Activated CD4-positive, alpha-beta memory T cell treated with anti-CD3 and anti-CD28 coated beads for 36 hours (primary cell): ENCODE data around the gene CCDC71. TPM values are rescaled to one million over a fixed set of nuclear protein-coding genes. Genes with fewer than 3 reads are reported as not detected.
A peak's percentile ranks its signal among the peaks of the same experiment; 100 is the strongest.

Source experiments
- CTCF ChIA-PET: fragments of 350-600 bp; sonication (Branson Sonifier 250); formaldehyde crosslinking; loops from one replicate; lab custom pipeline; 2021; ENCODE audit warnings: antibody characterized with exemption, inconsistent platforms; lab: Charles Lee
- POLR2A ChIA-PET: fragments of 350-600 bp; sonication (Branson Sonifier 250); formaldehyde crosslinking; loops from one replicate; lab custom pipeline; 2021; ENCODE audit warnings: antibody characterized with exemption; lab: Charles Lee
- DNase-seq: peaks from one replicate; pipeline ENCODE4 v3.0.0-alpha.2; 2020
- H3K27ac Mint-ChIP-seq: one replicate; pipeline ENCODE4 v1.8.0; 2021; ENCODE audit warnings: mixed read lengths
- H3K27me3 Mint-ChIP-seq: one replicate; pipeline ENCODE4 v1.8.0; 2021; ENCODE audit warnings: mixed read lengths
- H3K36me3 Mint-ChIP-seq: one replicate; pipeline ENCODE4 v1.8.0; 2021; ENCODE audit warnings: mixed read lengths
- H3K4me1 Mint-ChIP-seq: one replicate; pipeline ENCODE4 v1.8.0; 2021; ENCODE audit warnings: low read depth, mixed read lengths
- H3K4me3 Mint-ChIP-seq: one replicate; pipeline ENCODE4 v1.8.0; 2021; ENCODE audit warnings: mild to moderate bottlenecking, mixed read lengths
- H3K9me3 Mint-ChIP-seq: one replicate; pipeline ENCODE4 v1.8.0; 2021; ENCODE audit warnings: mixed read lengths
- intact Hi-C: fragments of 100-400 bp; cut with micrococcal nuclease; formaldehyde crosslinking; loops from one replicate; pipeline ENCODE4 v1.15.1; 2023
- total RNA-seq, 2 experiments: library from RNA; stranded (reverse); gene quantifications; one replicate each; pipeline ENCODE4 v1.2.3, GENCODE V29; 2021

CCDC71 gene
- total RNA-seq, 2 experiments from 2014 or later = 18.8 to 19.7 TPM

DNA sequence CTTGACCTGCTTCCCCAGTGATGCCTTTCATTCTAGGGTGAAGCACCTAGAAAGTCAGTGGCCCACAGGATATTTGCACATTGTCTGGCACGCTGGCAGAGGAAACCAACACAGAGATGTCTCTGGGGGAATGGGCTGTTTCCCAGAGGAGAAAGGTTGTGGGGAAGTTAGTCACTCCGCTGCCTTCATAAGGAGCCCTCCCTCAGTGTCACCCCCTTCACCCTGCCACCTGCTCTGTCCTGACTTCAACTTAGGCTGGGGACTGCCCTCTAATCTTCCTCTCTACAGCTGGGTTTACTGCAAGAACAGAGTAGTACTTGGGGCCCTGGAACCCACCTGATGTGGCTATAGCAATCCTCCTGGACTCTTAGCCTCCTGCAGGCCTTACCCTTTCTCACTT is 10.9 kb upstream of the CCDC71 start:
- peaks cover 8% of the 10 kb centered on the region for H3K27me3 Mint-ChIP-seq
- no peak overlapping the region for H3K4me3 Mint-ChIP-seq
- intact Hi-C loops = no loop called here
- H3K36me3 Mint-ChIP-seq = no peaks in the 10 kb centered on the region
- H3K9me3 Mint-ChIP-seq = no peaks in the 10 kb centered on the region
- no peaks in the 10 kb centered on the region for H3K4me1 Mint-ChIP-seq
- POLR2A ChIA-PET = no interaction called here
- no peak overlapping the region for H3K27ac Mint-ChIP-seq
- CTCF ChIA-PET = no interaction called here
- no peak for DNase-seq

- H3K9me3 Mint-ChIP-seq = no peaks in the 10 kb centered on the region
- intact Hi-C loops = no loop called here
- H3K27me3 Mint-ChIP-seq = peaks cover 8% of the 10 kb centered on the region
- ChIA-PET POLR2A (no interaction called here), CTCF (no interaction called here)
- H3K36me3 Mint-ChIP-seq = no peaks in the 10 kb centered on the region
- H3K27ac Mint-ChIP-seq = no peak overlapping the region
- no peak overlapping the region for H3K4me3 Mint-ChIP-seq
- no peak for DNase-seq
- H3K4me1 Mint-ChIP-seq = peaks cover 7% of the 10 kb centered on the region
These were observed 9.4 kb upstream of the CCDC71 start for GRCh38 chr3:49175530-49175929.

DNA sequence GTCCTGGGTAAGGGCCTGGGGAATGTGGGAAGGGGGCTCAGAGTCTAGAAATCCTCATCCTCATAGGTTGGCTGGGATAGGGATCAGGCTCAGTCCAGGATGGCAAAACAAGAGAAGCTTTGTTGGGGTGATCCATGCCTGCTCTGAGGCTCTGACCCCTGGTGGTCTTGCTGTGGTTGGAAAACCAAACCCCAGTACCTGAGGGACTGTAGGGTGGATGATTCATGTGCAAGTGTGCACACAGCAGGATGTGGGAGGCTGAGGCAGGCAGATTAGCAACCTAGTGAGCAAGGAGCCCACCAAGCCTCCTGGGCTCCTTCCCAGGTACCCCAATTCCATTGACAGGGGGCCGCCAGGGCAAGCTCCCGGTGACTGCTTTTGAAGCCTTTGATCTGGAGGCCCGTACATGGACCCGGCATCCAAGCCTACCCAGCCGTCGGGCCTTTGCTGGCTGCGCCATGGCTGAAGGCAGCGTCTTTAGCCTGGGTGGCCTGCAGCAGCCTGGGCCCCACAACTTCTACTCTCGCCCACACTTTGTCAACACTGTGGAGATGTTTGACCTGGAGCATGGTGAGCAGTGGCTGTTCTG is 8.4 kb upstream of the CCDC71 start:
- Mint-ChIP-seq H3K9me3 (no peaks in the 10 kb centered on the region), H3K4me3 (no peak overlapping the region), H3K27ac (no peak overlapping the region), H3K36me3 (no peaks in the 10 kb centered on the region), H3K27me3 (peaks cover 7% of the 10 kb centered on the region), H3K4me1 (peaks cover 7% of the 10 kb centered on the region)
- intact Hi-C loops = no loop called here
- POLR2A ChIA-PET = no interaction called here
- DNase-seq = no peak
- CTCF ChIA-PET = no interaction called here

GRCh38 chr3:49173792-49174170 is 7.7 kb upstream of the CCDC71 start:
- intact Hi-C loops = no loop called here
- CTCF ChIA-PET = no interaction called here
- Mint-ChIP-seq H3K27ac (no peak overlapping the region), H3K36me3 (no peaks in the 10 kb centered on the region), H3K9me3 (no peaks in the 10 kb centered on the region), H3K27me3 (peaks cover under 1% of the 10 kb centered on the region), H3K4me3 (no peak overlapping the region), H3K4me1 (peaks cover 7% of the 10 kb centered on the region)
- POLR2A ChIA-PET = no interaction called here
- no peak for DNase-seq

DNA sequence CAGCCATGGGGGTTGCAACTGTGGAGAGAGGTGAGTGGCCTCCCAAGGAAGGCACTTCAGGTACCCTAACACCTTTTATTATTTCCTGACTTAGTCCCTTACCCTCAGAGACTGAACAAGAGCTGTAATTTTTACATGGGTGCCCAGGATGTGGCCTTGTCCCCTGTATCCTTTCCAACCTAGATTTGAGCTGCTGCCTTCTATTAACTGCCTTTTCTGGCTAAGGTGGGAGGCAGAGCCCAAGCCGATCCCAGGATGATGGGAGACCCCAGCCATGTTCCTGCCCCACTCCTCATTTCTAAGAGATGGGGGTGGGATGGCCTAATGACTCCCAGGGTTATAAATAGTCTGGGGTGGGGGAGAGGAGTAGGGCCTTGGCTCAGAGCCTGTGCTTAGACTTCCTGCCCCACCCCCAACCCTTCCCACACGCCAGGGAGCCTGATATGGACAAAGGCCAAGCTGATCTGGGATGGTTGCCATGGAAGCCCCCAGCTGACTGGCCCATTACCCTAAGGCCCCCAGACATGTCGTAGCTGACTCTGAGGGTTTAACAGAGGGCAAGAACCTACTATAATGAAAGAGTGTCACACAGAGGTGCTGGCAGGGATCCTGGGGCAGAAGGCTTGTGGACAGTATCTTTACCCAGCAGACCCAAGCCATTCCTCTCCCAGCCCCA is 7.1 kb upstream of the CCDC71 start:
- H3K36me3 Mint-ChIP-seq = no peaks in the 10 kb centered on the region
- DNase-seq = no peak
- intact Hi-C loops = no loop called here
- peaks cover 7% of the 10 kb centered on the region for H3K4me1 Mint-ChIP-seq
- H3K27ac Mint-ChIP-seq = no peak overlapping the region
- H3K4me3 Mint-ChIP-seq = no peak overlapping the region
- ChIA-PET CTCF (no interaction called here), POLR2A (no interaction called here)
- H3K9me3 Mint-ChIP-seq = no peaks in the 10 kb centered on the region
- no peaks in the 10 kb centered on the region for H3K27me3 Mint-ChIP-seq

DNA sequence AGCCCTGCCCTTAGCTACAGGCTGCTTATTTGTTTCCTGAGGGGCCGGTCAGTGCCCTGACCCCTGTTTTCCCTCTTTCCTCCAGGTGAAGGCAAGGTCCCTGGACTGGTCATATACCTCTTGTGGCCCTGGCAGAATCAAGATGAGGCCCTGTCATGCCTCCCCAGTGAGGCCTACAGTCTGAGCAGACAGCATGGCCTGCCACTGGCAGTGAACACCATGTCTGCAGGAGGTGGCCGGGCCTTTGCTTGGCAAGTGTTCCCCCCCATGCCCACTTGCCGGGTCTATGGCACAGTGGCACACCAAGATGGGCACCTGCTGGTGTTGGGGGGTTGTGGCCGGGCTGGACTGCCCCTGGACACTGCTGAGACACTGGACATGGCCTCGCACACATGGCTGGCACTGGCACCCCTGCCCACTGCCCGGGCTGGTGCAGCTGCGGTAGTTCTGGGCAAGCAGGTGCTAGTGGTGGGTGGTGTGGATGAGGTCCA is 6.5 kb upstream of the CCDC71 start:
- H3K9me3 Mint-ChIP-seq = no peaks in the 10 kb centered on the region
- H3K27me3 Mint-ChIP-seq = no peaks in the 10 kb centered on the region
- no peak overlapping the region for H3K4me3 Mint-ChIP-seq
- intact Hi-C loops = no loop called here
- peaks cover 7% of the 10 kb centered on the region for H3K4me1 Mint-ChIP-seq
- H3K36me3 Mint-ChIP-seq = no peaks in the 10 kb centered on the region
- CTCF ChIA-PET = interaction anchor here (2.3 kb wide), 1 partner anchor 276 kb away, joined by 21 read pairs; no protein-coding TSS in a partner anchor
- no peak overlapping the region for H3K27ac Mint-ChIP-seq
- DNase-seq = no peak
- POLR2A ChIA-PET = no interaction called here

- POLR2A ChIA-PET = interaction anchor here (0.8 to 1.7 kb wide), 2 partner anchors 79 to 105 kb away, joined by 3 to 4 read pairs; partner anchors contain the start of genes C3orf62 and QRICH1
- Mint-ChIP-seq H3K27ac (no peak overlapping the region), H3K36me3 (no peaks in the 10 kb centered on the region), H3K9me3 (no peaks in the 10 kb centered on the region), H3K27me3 (no peaks in the 10 kb centered on the region), H3K4me3 (peak overlapping the region; percentile 82), H3K4me1 (peaks cover 7% of the 10 kb centered on the region)
- DNase-seq = no peak
- intact Hi-C loops = loop anchor here (1.0 to 2.0 kb wide), 2 partner anchors 105 to 277 kb away; partner anchors contain the start of gene C3orf62
- CTCF ChIA-PET = interaction anchor here (0.7 to 3.2 kb wide), 19 partner anchors 11 to 771 kb away, joined by 3 to 21 read pairs (median 4); partner anchors contain the start of genes GPX1 and USP4
These were observed 5.8 kb upstream of the CCDC71 start for GRCh38 chr3:49171775-49172500.

GRCh38 chr3:49171119-49171774 is 5.1 kb upstream of the CCDC71 start, which contains the start of gene KLHDC8B:
Gene KLHDC8B, plus strand, starts transcription at chr3:49171598. Its CDS starts 1,172 bp downstream, at chr3:49172770.
- intact Hi-C loops = loop anchor here (1.0 to 2.0 kb wide), 2 partner anchors 106 to 278 kb away; partner anchors contain the start of gene C3orf62
- peak within 1 kb of the TSS; percentile 82 for H3K4me3 Mint-ChIP-seq
- H3K9me3 Mint-ChIP-seq = no peaks in the 10 kb centered on the region
- peaks cover 1% of the 10 kb centered on the region for H3K36me3 Mint-ChIP-seq
- peaks cover 13% of the 10 kb centered on the region for H3K4me1 Mint-ChIP-seq
- no peak within 1 kb of the TSS for H3K27ac Mint-ChIP-seq
- POLR2A ChIA-PET = interaction anchor here (0.8 to 1.7 kb wide), 2 partner anchors 78 to 105 kb away, joined by 3 to 4 read pairs; partner anchors contain the start of genes C3orf62 and QRICH1
- CTCF ChIA-PET = interaction anchor here (0.6 to 3.2 kb wide), 36 partner anchors 9 to 770 kb away, joined by 3 to 21 read pairs (median 3); partner anchors contain the start of genes GPX1, QRICH1, USP19 and USP4
- H3K27me3 Mint-ChIP-seq = no peaks in the 10 kb centered on the region
- peak; percentile 88 for DNase-seq

DNA sequence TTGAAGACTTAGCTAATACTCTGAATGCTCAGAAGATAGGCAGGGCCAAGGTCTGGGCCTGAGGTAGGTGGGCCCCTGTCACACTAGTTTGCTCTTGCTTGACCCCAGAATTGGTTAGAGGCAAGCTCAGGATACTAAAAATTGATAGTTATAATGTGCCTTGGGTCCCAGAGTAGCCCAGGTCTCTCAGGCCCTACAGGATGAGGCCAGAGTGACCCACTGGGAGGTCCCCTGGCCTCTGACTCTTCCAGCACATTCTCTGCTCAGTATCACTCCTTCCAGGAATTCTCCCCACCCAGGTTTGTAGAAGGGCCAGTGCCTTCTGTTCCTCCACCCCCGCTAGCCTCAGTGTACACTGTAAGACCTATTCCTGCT is 4.6 kb upstream of the CCDC71 start:
- Mint-ChIP-seq H3K36me3 (peaks cover 2% of the 10 kb centered on the region), H3K9me3 (no peaks in the 10 kb centered on the region), H3K27ac (no peak overlapping the region), H3K4me3 (peak overlapping the region; percentile 82), H3K4me1 (peaks cover 13% of the 10 kb centered on the region), H3K27me3 (no peaks in the 10 kb centered on the region)
- ChIA-PET CTCF (interaction anchor here (0.6 to 3.2 kb wide), 30 partner anchors 9 to 369 kb away, joined by 3 to 21 read pairs (median 4); partner anchors contain the start of genes GPX1, QRICH1, USP19 and USP4), POLR2A (interaction anchor here (0.6 to 1.7 kb wide), 2 partner anchors 40 to 77 kb away, joined by 3 to 4 read pairs; partner anchors contain the start of gene QRICH1)
- intact Hi-C loops = loop anchor here (1.0 to 2.0 kb wide), 2 partner anchors 106 to 279 kb away; partner anchors contain the start of gene C3orf62
- no peak for DNase-seq

DNA sequence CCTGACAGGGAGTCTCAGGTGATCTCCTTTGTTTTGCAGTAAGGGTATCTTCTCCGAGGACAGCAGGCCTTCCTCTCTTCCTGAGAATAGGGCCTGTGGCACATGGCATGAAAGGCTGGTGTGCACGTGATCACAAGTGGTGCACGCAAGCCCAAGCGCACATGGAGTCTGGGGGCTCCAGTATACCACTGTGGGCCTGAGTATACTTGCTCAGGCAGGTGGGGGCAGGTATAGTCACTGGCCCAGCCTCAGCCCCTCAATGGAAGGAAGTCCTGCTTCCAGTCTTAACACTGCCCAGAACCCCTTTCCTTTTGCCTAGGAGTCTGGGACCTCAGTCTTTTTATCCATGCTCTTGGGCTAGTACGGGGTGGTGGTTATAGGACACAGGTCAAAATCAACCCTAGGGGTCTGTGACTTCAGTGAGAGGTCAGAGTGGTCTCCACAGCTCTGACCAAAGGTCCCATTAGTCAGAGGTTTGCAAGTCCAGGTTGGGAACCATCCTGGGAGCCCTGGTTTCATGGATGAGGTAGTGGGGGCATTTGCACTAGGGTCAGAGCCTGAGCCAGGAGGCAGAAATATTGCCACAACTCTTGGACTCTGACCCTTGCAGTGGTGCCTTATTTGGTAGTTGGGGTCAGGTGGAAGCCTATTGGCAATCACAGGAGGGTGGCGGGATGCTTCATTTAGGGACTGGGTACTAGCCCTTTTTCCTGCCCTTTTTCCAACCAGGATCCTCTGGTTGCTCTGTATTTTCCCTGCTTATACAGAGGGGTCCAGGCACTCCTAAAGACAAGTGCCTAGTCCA is 823 bp upstream of the CCDC71 start:
- Mint-ChIP-seq H3K4me3 (peak overlapping the region; percentile 80), H3K27ac (peak overlapping the region; percentile 83), H3K36me3 (peaks cover 17% of the 10 kb centered on the region), H3K27me3 (no peaks in the 10 kb centered on the region), H3K9me3 (no peaks in the 10 kb centered on the region), H3K4me1 (peaks cover 35% of the 10 kb centered on the region)
- ChIA-PET POLR2A (no interaction called here), CTCF (interaction anchor here (0.7 kb wide), 1 partner anchor 487 kb away, joined by 3 read pairs; no protein-coding TSS in a partner anchor)
- intact Hi-C loops = loop anchor here (5.0 kb wide), 1 partner anchor 45 kb away; the partner anchor contains the start of gene USP19
- DNase-seq = peak; percentile 13
